Measurements from ENCODE around the gene SLC6A20. TPM values are rescaled to one million over a fixed set of nuclear protein-coding genes. Genes with fewer than 3 reads are reported as not detected.

The SLC6A20 gene
- total RNA-seq, 2 experiments from 2014 or later: not detected

- H3K27ac ChIP-seq (ENCODE audit: low read depth in 1 of 2, low read length in 2 of 2): no peak overlapping the region
- no peak for ATAC-seq (ENCODE audit: poor library complexity)
- no peak for DNase-seq
- peaks cover 21 to 22% of the 10 kb centered on the region in 2 experiments for H3K27me3 ChIP-seq (ENCODE audit: control insufficient read depth in 1 of 2, insufficient read depth in 2 of 2, low read length in 2 of 2)
- no peak overlapping the region for H3K27ac Mint-ChIP-seq
- H3K36me3 ChIP-seq (ENCODE audit: insufficient read depth, low read length): no peaks in the 10 kb centered on the region
- ChIA-PET POLR2A (no interaction called here), CTCF (no interaction called here)
- peaks cover 14% of the 10 kb centered on the region for H3K4me1 ChIP-seq (ENCODE audit: insufficient read depth, low read length)
- peaks cover 0 to 7% of the 10 kb centered on the region in 2 experiments for H3K9me3 ChIP-seq (ENCODE audit: control insufficient read depth in 1 of 2, insufficient read depth in 1 of 2, low read length in 2 of 2)
- peaks cover 35% of the 10 kb centered on the region for H3K27me3 Mint-ChIP-seq
- H3K9me3 Mint-ChIP-seq: no peaks in the 10 kb centered on the region
- H3K4me3 ChIP-seq (ENCODE audit: low read length): no peak overlapping the region
- no peak for TF ChIP-seq CTCF (IDR thresholded peaks at IDR 0.05)
- peaks cover 4% of the 10 kb centered on the region for H3K4me1 Mint-ChIP-seq (ENCODE audit: low read depth)
- no peaks in the 10 kb centered on the region for H3K36me3 Mint-ChIP-seq (ENCODE audit: low read depth)
- H3K4me3 Mint-ChIP-seq: no peak overlapping the region
- intact Hi-C loops (cut with DNase I, micrococcal nuclease): no loop called here
These were observed 4.3 kb upstream of the SLC6A20 start for GRCh38 chr3:45800611-45801010.

GRCh38 chr3:45799586-45799985, 3.2 kb upstream of the SLC6A20 start:
- POLR2A ChIA-PET: no interaction called here
- peaks cover 0 to 9% of the 10 kb centered on the region in 2 experiments for H3K9me3 ChIP-seq (ENCODE audit: control insufficient read depth in 1 of 2, insufficient read depth in 1 of 2, low read length in 2 of 2)
- no peaks in the 10 kb centered on the region for H3K9me3 Mint-ChIP-seq
- no peak for ATAC-seq (ENCODE audit: poor library complexity)
- H3K4me3 ChIP-seq (ENCODE audit: low read length): no peak overlapping the region
- H3K36me3 ChIP-seq (ENCODE audit: insufficient read depth, low read length): no peaks in the 10 kb centered on the region
- no peak for TF ChIP-seq CTCF (IDR thresholded peaks at IDR 0.05)
- peaks cover 16% of the 10 kb centered on the region for H3K4me1 ChIP-seq (ENCODE audit: insufficient read depth, low read length)
- H3K36me3 Mint-ChIP-seq (ENCODE audit: low read depth): no peaks in the 10 kb centered on the region
- DNase-seq: no peak
- CTCF ChIA-PET: no interaction called here
- H3K27ac ChIP-seq (ENCODE audit: low read depth in 1 of 2, low read length in 2 of 2): no peak overlapping the region
- no peak overlapping the region for H3K27ac Mint-ChIP-seq
- peaks cover 46% of the 10 kb centered on the region for H3K27me3 Mint-ChIP-seq
- no peak overlapping the region for H3K4me3 Mint-ChIP-seq
- peaks cover 27 to 31% of the 10 kb centered on the region in 2 experiments for H3K27me3 ChIP-seq (ENCODE audit: control insufficient read depth in 1 of 2, insufficient read depth in 2 of 2, low read length in 2 of 2)
- intact Hi-C loops (cut with DNase I, micrococcal nuclease): no loop called here
- H3K4me1 Mint-ChIP-seq (ENCODE audit: low read depth): peaks cover 9% of the 10 kb centered on the region

GRCh38 chr3:45798034-45798433, 1.7 kb upstream of the SLC6A20 start:
- ChIA-PET POLR2A (no interaction called here), CTCF (no interaction called here)
- Histone ChIP-seq H3K27ac (ENCODE audit: low read depth in 1 of 2, low read length in 2 of 2) (no peak overlapping the region), H3K27me3 (ENCODE audit: control insufficient read depth in 1 of 2, insufficient read depth in 2 of 2, low read length in 2 of 2) (peaks cover 32 to 38% of the 10 kb centered on the region in 2 experiments), H3K4me1 (ENCODE audit: insufficient read depth, low read length) (peaks cover 16% of the 10 kb centered on the region), H3K9me3 (ENCODE audit: control insufficient read depth in 1 of 2, insufficient read depth in 1 of 2, low read length in 2 of 2) (peaks cover 0 to 9% of the 10 kb centered on the region in 2 experiments), H3K36me3 (ENCODE audit: insufficient read depth, low read length) (no peaks in the 10 kb centered on the region), H3K4me3 (ENCODE audit: low read length) (no peak overlapping the region)
- H3K4me3 Mint-ChIP-seq: no peak overlapping the region
- TF ChIP-seq CTCF (IDR thresholded peaks at IDR 0.05): no peak
- no peaks in the 10 kb centered on the region for H3K36me3 Mint-ChIP-seq (ENCODE audit: low read depth)
- intact Hi-C loops (cut with DNase I, micrococcal nuclease): no loop called here
- H3K4me1 Mint-ChIP-seq (ENCODE audit: low read depth): peaks cover 9% of the 10 kb centered on the region
- H3K27me3 Mint-ChIP-seq: peaks cover 59% of the 10 kb centered on the region
- no peaks in the 10 kb centered on the region for H3K9me3 Mint-ChIP-seq
- no peak overlapping the region for H3K27ac Mint-ChIP-seq
- no peak for ATAC-seq (ENCODE audit: poor library complexity)
- DNase-seq: no peak

All from CD4-positive, alpha-beta T cell (primary cell).